ENCODE data around the gene ZRANB3. TPM values are rescaled to one million over a fixed set of nuclear protein-coding genes. Genes with fewer than 3 reads are reported as not detected.

ZRANB3 gene
- total RNA-seq, 1 experiment from 2014 or later = 17.1 TPM

DNA sequence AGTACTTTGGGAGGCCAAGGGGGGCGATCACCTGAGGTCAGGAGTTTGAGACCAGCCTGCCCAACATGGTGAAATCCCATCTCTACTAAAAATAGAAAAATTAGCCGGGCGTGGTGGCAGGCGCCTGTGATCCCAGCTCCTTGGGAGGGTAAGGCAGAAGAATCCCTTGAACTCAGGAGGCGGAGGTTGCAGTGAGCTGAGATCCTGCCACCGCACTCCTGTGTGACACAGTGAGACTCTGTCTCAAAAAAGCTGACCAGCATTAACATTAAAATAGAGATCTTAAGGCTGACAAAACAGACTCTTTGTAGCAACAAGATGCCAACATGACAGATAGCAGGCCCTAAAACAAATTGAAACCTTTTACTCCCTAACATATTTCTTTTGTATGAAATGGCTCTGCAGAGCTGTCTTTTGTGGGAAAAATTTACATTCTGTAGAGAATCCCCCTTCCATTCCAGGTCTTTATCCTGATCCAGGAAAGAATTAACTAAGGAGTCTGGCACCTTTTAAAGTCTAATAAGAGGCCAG, 265.0 kb downstream of the ZRANB3 start:
- no TSS peak for BruUV-seq (replicated peaks)
- TF ChIP-seq EZH2 (IDR thresholded peaks at IDR 0.05; ENCODE audit: borderline replicate concordance, low read depth, low read length, poor library complexity, severe bottlenecking) (no peak), CTCF (conservative IDR thresholded peaks at IDR 0.05; ENCODE audit: low read depth, low read length) (no peak)
- ChIA-PET CTCF (no interaction called here), POLR2A (ENCODE audit: low non-redundant PET) (no interaction called here)
- intact Hi-C loops (cut with micrococcal nuclease; ENCODE audit: unreplicated experiment) = loop anchor here (10.0 kb wide), 1 partner anchor 261 kb away; no protein-coding TSS in a partner anchor
- no peaks in the 10 kb centered on the region for H3K36me3 ChIP-seq (ENCODE audit: insufficient read depth, low read length, poor library complexity, severe bottlenecking)
- no peak overlapping the region for H3K27ac ChIP-seq (ENCODE audit: low read depth, low read length, poor library complexity, severe bottlenecking)
- no peaks in the 10 kb centered on the region for H3K27me3 ChIP-seq (replicated peaks; ENCODE audit: insufficient read depth, low read depth, low read length, poor library complexity)
- no peak overlapping the region for H3K4me3 ChIP-seq (ENCODE audit: low read depth, low read length, poor library complexity, severe bottlenecking)
- no peaks in the 10 kb centered on the region for H3K9me3 ChIP-seq (ENCODE audit: low read depth, low read length, poor library complexity, severe bottlenecking)
- no peaks in the 10 kb centered on the region for H3K4me1 ChIP-seq (ENCODE audit: insufficient read depth, low read length, poor library complexity, severe bottlenecking)
- DNase-seq (ENCODE audit: low spot score) = no peak

DNA sequence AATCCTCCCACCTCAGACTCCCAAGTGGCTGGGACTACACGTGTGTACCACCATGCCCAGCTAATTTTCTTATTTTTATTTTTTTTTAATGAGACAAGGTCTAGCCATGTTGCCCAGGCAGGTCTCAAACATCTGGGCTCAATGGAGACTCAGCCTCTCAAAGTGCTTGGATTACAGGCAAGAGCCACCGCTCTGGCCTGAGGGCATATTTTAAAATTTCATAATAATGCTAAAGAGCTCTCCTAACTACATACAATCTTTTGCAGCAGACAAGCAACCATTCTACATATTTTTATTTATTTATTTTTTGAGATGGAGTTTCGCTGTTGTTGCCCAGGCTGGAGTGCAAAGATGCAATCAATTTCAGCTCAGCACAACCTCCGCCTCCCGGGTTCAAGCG, 271.9 kb downstream of the ZRANB3 start:
- intact Hi-C loops (cut with micrococcal nuclease; ENCODE audit: unreplicated experiment) = no loop called here
- CTCF ChIA-PET = interaction anchor here (0.6 kb wide), 1 partner anchor 453 kb away, joined by 6 read pairs; no protein-coding TSS in a partner anchor
- H3K36me3 ChIP-seq (ENCODE audit: insufficient read depth, low read length, poor library complexity, severe bottlenecking) = no peaks in the 10 kb centered on the region
- H3K4me3 ChIP-seq (ENCODE audit: low read depth, low read length, poor library complexity, severe bottlenecking) = no peak overlapping the region
- no peaks in the 10 kb centered on the region for H3K9me3 ChIP-seq (ENCODE audit: low read depth, low read length, poor library complexity, severe bottlenecking)
- no peaks in the 10 kb centered on the region for H3K4me1 ChIP-seq (ENCODE audit: insufficient read depth, low read length, poor library complexity, severe bottlenecking)
- H3K27ac ChIP-seq (ENCODE audit: low read depth, low read length, poor library complexity, severe bottlenecking) = no peak overlapping the region
- H3K27me3 ChIP-seq (replicated peaks; ENCODE audit: insufficient read depth, low read depth, low read length, poor library complexity) = no peaks in the 10 kb centered on the region
- DNase-seq (ENCODE audit: low spot score) = no peak
- BruUV-seq (replicated peaks) = no TSS peak
- POLR2A ChIA-PET (ENCODE audit: low non-redundant PET) = no interaction called here
- no peak for TF ChIP-seq CTCF (conservative IDR thresholded peaks at IDR 0.05; ENCODE audit: low read depth, low read length)
- no peak for TF ChIP-seq EZH2 (IDR thresholded peaks at IDR 0.05; ENCODE audit: borderline replicate concordance, low read depth, low read length, poor library complexity, severe bottlenecking)

GRCh38 chr2:135258193-135258592, 272.8 kb downstream of the ZRANB3 start:
- TF ChIP-seq CTCF (conservative IDR thresholded peaks at IDR 0.05; ENCODE audit: low read depth, low read length) = peak; percentile 33; the same call in 1 of the 2 replicates
- no peak for TF ChIP-seq EZH2 (IDR thresholded peaks at IDR 0.05; ENCODE audit: borderline replicate concordance, low read depth, low read length, poor library complexity, severe bottlenecking)
- intact Hi-C loops (cut with micrococcal nuclease; ENCODE audit: unreplicated experiment) = no loop called here
- Histone ChIP-seq H3K27ac (ENCODE audit: low read depth, low read length, poor library complexity, severe bottlenecking) (no peak overlapping the region), H3K27me3 (replicated peaks; ENCODE audit: insufficient read depth, low read depth, low read length, poor library complexity) (no peaks in the 10 kb centered on the region), H3K4me3 (ENCODE audit: low read depth, low read length, poor library complexity, severe bottlenecking) (no peak overlapping the region), H3K4me1 (ENCODE audit: insufficient read depth, low read length, poor library complexity, severe bottlenecking) (no peaks in the 10 kb centered on the region), H3K9me3 (ENCODE audit: low read depth, low read length, poor library complexity, severe bottlenecking) (no peaks in the 10 kb centered on the region), H3K36me3 (ENCODE audit: insufficient read depth, low read length, poor library complexity, severe bottlenecking) (no peaks in the 10 kb centered on the region)
- DNase-seq (ENCODE audit: low spot score) = no peak
- no TSS peak for BruUV-seq (replicated peaks)
- ChIA-PET CTCF (no interaction called here), POLR2A (ENCODE audit: low non-redundant PET) (no interaction called here)

Measured in A673 (cell line).